K562 (cell line): ENCODE results near the gene FAM199X. TPM values are rescaled to one million over a fixed set of nuclear protein-coding genes. Genes with fewer than 3 reads are reported as not detected.

Experiments used
- CBX1 ChIP-seq: sonication (generic); IDR thresholded peaks from 2 replicates; pipeline ENCODE4 v1.6.1; 2016; ENCODE audit warnings: antibody characterized with exemption, low read depth, mild to moderate bottlenecking
- CHD1 ChIP-seq: fragments of 200-600 bp; sonication (generic); IDR thresholded peaks from one replicate; pipeline ENCODE4 v1.6.1; 2012; ENCODE audit warnings: mild to moderate bottlenecking, moderate library complexity, low read length, inconsistent platforms
- ELF2 ChIP-seq: fragments of 250-450 bp; sonication (Bioruptor Pico); IDR thresholded peaks from 2 replicates; pipeline ENCODE4 v1.5.0; 2021; ENCODE audit warnings: mild to moderate bottlenecking
- ETV1 ChIP-seq: fragments of 450-650 bp; conservative IDR thresholded peaks from 2 replicates; pipeline ENCODE4 v1.6.1; 2016; ENCODE audit warnings: missing genetic modification characterization, control low read depth, low read depth, missing compliant biosample characterization
- FOXJ2 ChIP-seq: fragments of 200-800 bp; sonication (Bioruptor generic); IDR thresholded peaks from 2 replicates; pipeline ENCODE4 v1.6.1; 2016; ENCODE audit warnings: missing genetic modification characterization, missing compliant biosample characterization
- HDAC8 ChIP-seq: fragments of 450-650 bp; IDR thresholded peaks from 2 replicates; pipeline ENCODE4 v1.6.1; 2016; ENCODE audit warnings: mild to moderate bottlenecking, missing genetic modification characterization, moderate library complexity, missing compliant biosample characterization
- MTF1 ChIP-seq: fragments of 250-450 bp; sonication (Bioruptor Pico); IDR thresholded peaks from 2 replicates; pipeline ENCODE4 v1.9.0; 2021; ENCODE audit warnings: moderate library complexity, mild to moderate bottlenecking, inconsistent platforms, borderline replicate concordance
- NFE2 ChIP-seq: IDR thresholded peaks from 2 replicates; pipeline ENCODE4 v1.6.1; 2014; ENCODE audit warnings: antibody characterized with exemption, low read depth
- NRF1 ChIP-seq, 2 experiments: fragments of 450-650 bp; IDR thresholded peaks in 1 of 2; conservative IDR thresholded peaks in 1 of 2; 2 replicates each; pipeline ENCODE4 v1.6.1; 2014; ENCODE audit warnings: mild to moderate bottlenecking in 2 of 2
- PYGO2 ChIP-seq: fragments of 450-650 bp; IDR thresholded peaks from 2 replicates; pipeline ENCODE4 v1.6.1; 2016; ENCODE audit warnings: mild to moderate bottlenecking, missing genetic modification characterization, moderate library complexity, missing compliant biosample characterization
- RFX1 ChIP-seq: fragments of 450-650 bp; IDR thresholded peaks from 2 replicates; pipeline ENCODE4 v1.6.1; 2016; ENCODE audit warnings: mild to moderate bottlenecking, moderate library complexity
- SIN3A ChIP-seq, 2 experiments: fragments of 150-350 bp in 1 of 2; IDR thresholded peaks; 2 replicates each; pipeline ENCODE4 v1.6.1; 2011 to 2016; ENCODE audit warnings: borderline replicate concordance in 2 of 2, low read depth in 2 of 2, low read length in 2 of 2, mild to moderate bottlenecking in 2 of 2, moderate library complexity in 2 of 2; ENCODE audit not compliant: control insufficient read depth in 1 of 2
- SMARCB1 ChIP-seq: IDR thresholded peaks from 2 replicates; pipeline ENCODE4 v1.6.1; 2011; ENCODE audit warnings: improper control_type of control experiment, low read depth; ENCODE audit not compliant: insufficient read length
- ZNF57 ChIP-seq: fragments of 450-650 bp; formaldehyde crosslinking; IDR thresholded peaks from 2 replicates; pipeline ENCODE4 v1.4.0; 2020; ENCODE audit warnings: mild to moderate bottlenecking, moderate library complexity
- polyA plus RNA-seq, 8 experiments: library from polyadenylated mRNA; depleted of rRNA in 4 of 8; stranded (reverse) in 5 of 8; unstranded in 3 of 8; fragments of >200 nt; fragmentation: Nextera tagmentation in 2 of 8; fragmentation: Illumina TruSeq in 1 of 8; extraction: Ambion mirVana in 2 of 8; extraction: Trizol in 1 of 8; gene quantifications; 2 replicates each; pipeline versions ENCODE4 v1.2.1 to v1.2.3, GENCODE V29; 2011 to 2014; ENCODE audit warnings: inconsistent platforms in 1 of 8, missing spikeins in 1 of 8
- total RNA-seq, 7 experiments: library from RNA; depleted of rRNA in 6 of 7; stranded (reverse); fragments of >200 nt in 6 of 7; fragmentation: Illumina TruSeq in 2 of 7; extraction: Trizol in 2 of 7; gene quantifications; 2 replicates each; pipeline versions ENCODE4 v1.2.1 to v1.2.3, GENCODE V29; 2011 to 2021; ENCODE audit warnings: low replicate concordance in 1 of 7
- TF ChIP-seq, protein P1 (sequence below): fragments of 250-450 bp; sonication (Bioruptor Pico); IDR thresholded peaks from 2 replicates; pipeline ENCODE4 v1.5.0; 2021
- TF ChIP-seq, protein P2 (sequence below): sonication (generic); formaldehyde crosslinking; IDR thresholded peaks from 2 replicates; pipeline ENCODE4 v1.8.0; 2022; ENCODE audit warnings: missing genetic modification reagents, mild to moderate bottlenecking, moderate library complexity, borderline replicate concordance
- TF ChIP-seq, protein P3 (sequence below): fragments of 450-650 bp; IDR thresholded peaks from 2 replicates; pipeline ENCODE4 v1.6.1; 2018; ENCODE audit warnings: mild to moderate bottlenecking, low read depth; ENCODE audit not compliant: partially characterized antibody
- TF ChIP-seq, protein P4 (sequence below), 2 experiments: fragments of 250-450 bp in 1 of 2; fragments of 450-650 bp in 1 of 2; sonication (Bioruptor Pico) in 1 of 2; IDR thresholded peaks; 2 replicates each; pipeline versions ENCODE4 v1.6.1 to v1.8.0; 2016 to 2021; ENCODE audit warnings: mild to moderate bottlenecking in 2 of 2, moderate library complexity in 2 of 2, missing compliant biosample characterization in 1 of 2, missing genetic modification characterization in 1 of 2
- TF ChIP-seq, protein P5 (sequence below): fragments of 250-450 bp; sonication (Bioruptor Pico); IDR thresholded peaks from 2 replicates; pipeline ENCODE4 v1.8.0; 2021; ENCODE audit warnings: borderline replicate concordance, mild to moderate bottlenecking, moderate library complexity; ENCODE audit not compliant: poor library complexity, severe bottlenecking
- TF ChIP-seq, protein P6 (sequence below): IDR thresholded peaks from 3 replicates; pipeline ENCODE4 v1.6.1; 2011; ENCODE audit warnings: borderline replicate concordance, mild to moderate bottlenecking; ENCODE audit not compliant: insufficient read length, insufficient read depth

FAM199X gene
- total and polyA plus RNA-seq, 9 of the 15 experiments (the other 6 are each of a cell fraction or from before 2014, with no cell fraction given) = 4.6 to 22.2 (median 13.7) TPM

DNA sequence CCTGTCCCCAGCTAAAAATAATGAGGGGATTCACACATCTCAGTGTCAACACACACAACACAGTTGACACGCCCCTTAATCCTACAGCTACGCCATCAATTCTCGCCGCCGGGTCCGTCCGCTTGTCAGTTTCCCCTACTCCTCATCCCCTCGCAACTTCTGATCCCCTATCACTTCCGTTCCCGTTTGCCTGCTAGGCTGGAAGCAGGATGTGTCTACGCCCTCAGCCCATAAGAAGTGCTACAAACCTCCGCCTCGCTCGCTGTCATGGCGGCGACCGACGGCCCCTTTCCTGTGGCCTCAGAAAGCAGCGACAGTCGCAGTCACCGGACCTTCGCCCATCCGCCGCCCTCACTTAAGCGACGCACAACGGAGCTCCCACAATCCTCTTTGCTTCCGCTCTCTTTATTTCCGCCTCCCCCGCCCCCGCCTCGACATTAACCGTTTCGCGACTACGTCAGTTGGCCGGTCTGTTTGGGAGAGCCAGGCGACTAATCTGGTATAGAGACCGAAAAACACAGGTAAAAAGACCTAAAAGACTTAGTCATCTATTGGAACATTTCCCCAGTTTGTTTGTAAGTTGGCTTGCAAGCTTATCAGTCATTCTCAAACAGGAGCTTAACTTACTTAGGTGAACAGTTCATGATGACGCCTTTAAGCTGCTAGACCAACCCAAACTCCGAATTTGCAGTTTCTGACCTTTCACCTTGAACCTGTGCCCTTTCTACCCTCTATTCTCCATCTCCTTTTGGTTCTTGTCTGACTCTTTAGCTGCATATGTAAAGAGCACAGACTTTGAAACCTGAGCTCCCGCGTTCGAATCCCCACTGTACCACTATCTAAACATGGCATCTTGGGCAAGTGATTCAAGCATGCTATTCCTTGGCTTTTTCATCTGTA is 9.4 kb upstream of the FAM199X start, which contains the start of gene SLC25A53 (continued):
- TF ChIP-seq SIN3A (IDR thresholded peaks at IDR 0.05; ENCODE audit: borderline replicate concordance in 2 of 2, control insufficient read depth in 1 of 2, low read depth in 2 of 2, low read length in 2 of 2) (peak; percentile 48 to 60; a peak in 2 of 4 replicates), MTF1 (CRISPR knock-in tag) (no peak), PYGO2 (tag) (no peak), HDAC8 (tag) (no peak), ETV1 (tag) (peak; percentile 97), NRF1 (conservative IDR thresholded peaks at IDR 0.05 in 1 of 2, IDR thresholded peaks at IDR 0.05 in 1 of 2) (no peak), ZNF57 (CRISPR knock-in tag) (no peak), ELF2 (CRISPR knock-in tag) (peak; percentile 87), NFE2 (no peak), SMARCB1 (no peak), RFX1 (no peak; the same call in 1 of the 2 replicates), FOXJ2 (tag) (no peak), CHD1 (no peak), CBX1 (no peak)
- TF ChIP-seq, protein P1, sequence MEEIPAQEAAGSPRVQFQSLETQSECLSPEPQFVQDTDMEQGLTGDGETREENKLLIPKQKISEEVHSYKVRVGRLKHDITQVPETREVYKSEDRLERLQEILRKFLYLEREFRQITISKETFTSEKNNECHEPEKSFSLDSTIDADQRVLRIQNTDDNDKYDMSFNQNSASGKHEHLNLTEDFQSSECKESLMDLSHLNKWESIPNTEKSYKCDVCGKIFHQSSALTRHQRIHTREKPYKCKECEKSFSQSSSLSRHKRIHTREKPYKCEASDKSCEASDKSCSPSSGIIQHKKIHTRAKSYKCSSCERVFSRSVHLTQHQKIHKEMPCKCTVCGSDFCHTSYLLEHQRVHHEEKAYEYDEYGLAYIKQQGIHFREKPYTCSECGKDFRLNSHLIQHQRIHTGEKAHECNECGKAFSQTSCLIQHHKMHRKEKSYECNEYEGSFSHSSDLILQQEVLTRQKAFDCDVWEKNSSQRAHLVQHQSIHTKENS (CRISPR knock-in tag) = no peak
- TF ChIP-seq, protein P2, sequence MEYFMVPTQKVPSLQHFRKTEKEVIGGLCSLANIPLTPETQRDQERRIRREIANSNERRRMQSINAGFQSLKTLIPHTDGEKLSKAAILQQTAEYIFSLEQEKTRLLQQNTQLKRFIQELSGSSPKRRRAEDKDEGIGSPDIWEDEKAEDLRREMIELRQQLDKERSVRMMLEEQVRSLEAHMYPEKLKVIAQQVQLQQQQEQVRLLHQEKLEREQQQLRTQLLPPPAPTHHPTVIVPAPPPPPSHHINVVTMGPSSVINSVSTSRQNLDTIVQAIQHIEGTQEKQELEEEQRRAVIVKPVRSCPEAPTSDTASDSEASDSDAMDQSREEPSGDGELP (CRISPR knock-in tag) = peak; percentile 72; the same call in 1 of the 2 replicates
- TF ChIP-seq, protein P3, sequence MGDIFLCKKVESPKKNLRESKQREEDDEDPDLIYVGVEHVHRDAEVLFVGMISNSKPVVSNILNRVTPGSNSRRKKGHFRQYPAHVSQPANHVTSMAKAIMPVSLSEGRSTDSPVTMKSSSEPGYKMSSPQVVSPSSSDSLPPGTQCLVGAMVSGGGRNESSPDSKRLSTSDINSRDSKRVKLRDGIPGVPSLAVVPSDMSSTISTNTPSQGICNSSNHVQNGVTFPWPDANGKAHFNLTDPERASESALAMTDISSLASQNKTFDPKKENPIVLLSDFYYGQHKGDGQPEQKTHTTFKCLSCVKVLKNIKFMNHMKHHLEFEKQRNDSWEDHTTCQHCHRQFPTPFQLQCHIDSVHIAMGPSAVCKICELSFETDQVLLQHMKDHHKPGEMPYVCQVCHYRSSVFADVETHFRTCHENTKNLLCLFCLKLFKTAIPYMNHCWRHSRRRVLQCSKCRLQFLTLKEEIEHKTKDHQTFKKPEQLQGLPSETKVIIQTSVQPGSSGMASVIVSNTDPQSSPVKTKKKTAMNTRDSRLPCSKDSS = no peak
- TF ChIP-seq, protein P4, sequence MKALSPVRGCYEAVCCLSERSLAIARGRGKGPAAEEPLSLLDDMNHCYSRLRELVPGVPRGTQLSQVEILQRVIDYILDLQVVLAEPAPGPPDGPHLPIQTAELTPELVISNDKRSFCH (CRISPR knock-in tag; IDR thresholded peaks at IDR 0.05) = no peak
- TF ChIP-seq, protein P4 (tag; IDR thresholded peaks at IDR 0.05) = peak; percentile 83
- TF ChIP-seq, protein P5, sequence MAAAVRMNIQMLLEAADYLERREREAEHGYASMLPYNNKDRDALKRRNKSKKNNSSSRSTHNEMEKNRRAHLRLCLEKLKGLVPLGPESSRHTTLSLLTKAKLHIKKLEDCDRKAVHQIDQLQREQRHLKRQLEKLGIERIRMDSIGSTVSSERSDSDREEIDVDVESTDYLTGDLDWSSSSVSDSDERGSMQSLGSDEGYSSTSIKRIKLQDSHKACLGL (CRISPR knock-in tag) = no peak
- TF ChIP-seq, protein P6, sequence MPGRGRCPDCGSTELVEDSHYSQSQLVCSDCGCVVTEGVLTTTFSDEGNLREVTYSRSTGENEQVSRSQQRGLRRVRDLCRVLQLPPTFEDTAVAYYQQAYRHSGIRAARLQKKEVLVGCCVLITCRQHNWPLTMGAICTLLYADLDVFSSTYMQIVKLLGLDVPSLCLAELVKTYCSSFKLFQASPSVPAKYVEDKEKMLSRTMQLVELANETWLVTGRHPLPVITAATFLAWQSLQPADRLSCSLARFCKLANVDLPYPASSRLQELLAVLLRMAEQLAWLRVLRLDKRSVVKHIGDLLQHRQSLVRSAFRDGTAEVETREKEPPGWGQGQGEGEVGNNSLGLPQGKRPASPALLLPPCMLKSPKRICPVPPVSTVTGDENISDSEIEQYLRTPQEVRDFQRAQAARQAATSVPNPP = no peak
